ENCODE data around the gene HDAC7.
A peak's percentile ranks its signal among the peaks of the same experiment; 100 is the strongest.
"Not testable (repeated sequence)": the region's sequence is repeated elsewhere in the genome, so short reads cannot be mapped to it uniquely, and the experiment has no call there.

HDAC7 gene

DNA sequence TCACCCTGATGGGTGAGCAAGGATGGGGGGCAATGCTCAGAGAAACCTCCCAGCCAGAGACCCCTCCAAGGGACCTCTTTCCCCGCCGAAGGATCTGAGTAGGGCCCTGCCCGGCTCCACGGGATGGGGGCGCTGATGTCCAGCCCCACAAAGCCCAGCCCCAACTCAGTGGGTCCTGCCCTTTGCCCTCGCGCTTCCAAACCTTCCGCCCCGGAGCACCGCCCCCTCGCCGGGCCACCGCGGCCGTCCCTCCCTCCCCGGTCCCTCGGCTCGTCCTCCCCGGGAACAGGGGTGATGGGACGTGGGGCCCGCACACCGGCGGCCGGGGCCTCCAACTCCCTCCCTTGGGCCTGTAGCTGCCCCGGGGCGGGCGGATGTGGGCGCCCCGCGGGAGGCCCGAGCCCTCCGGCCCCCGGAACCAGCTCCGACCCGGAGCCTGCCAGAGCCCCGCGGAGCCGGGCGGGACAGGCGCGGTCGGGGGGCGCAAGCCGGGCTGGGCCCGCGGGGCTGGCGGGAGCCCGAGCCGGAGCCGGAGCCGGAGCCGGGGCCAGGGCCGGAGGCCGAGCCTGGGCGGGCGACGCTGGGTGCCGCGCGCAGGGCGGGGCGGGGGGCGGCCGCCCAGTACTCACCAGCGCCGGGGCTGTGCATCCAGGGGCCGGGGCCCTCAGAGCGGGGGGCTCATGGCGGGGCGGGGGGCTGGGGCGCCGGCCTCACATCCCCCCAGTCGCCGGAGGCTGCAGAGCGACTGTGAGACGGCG lies 386 bp downstream of the HDAC7 start:
- Histone ChIP-seq H3K9me3 (ENCODE audit: control insufficient read depth, insufficient read depth, low read length) (no peaks in the 10 kb centered on the region), H3K27me3 (ENCODE audit: control insufficient read depth, insufficient read depth, low read length) (no peaks in the 10 kb centered on the region), H3K4me3 (ENCODE audit: low read length) (peak overlapping the region; percentile 51), H3K27ac (ENCODE audit: low read length) (no peak overlapping the region), H3K36me3 (ENCODE audit: control insufficient read depth, insufficient read depth, low read length) (no peaks in the 10 kb centered on the region), H3K4me1 (ENCODE audit: control insufficient read depth, insufficient read depth, low read length) (peaks cover 27% of the 10 kb centered on the region)
- no peak for DNase-seq (ENCODE audit: low read depth, low spot score)
- no CpG with 5 or more reads among the region's 77 CpGs for WGBS (ENCODE audit: insufficient coverage, insufficient read length)

DNA sequence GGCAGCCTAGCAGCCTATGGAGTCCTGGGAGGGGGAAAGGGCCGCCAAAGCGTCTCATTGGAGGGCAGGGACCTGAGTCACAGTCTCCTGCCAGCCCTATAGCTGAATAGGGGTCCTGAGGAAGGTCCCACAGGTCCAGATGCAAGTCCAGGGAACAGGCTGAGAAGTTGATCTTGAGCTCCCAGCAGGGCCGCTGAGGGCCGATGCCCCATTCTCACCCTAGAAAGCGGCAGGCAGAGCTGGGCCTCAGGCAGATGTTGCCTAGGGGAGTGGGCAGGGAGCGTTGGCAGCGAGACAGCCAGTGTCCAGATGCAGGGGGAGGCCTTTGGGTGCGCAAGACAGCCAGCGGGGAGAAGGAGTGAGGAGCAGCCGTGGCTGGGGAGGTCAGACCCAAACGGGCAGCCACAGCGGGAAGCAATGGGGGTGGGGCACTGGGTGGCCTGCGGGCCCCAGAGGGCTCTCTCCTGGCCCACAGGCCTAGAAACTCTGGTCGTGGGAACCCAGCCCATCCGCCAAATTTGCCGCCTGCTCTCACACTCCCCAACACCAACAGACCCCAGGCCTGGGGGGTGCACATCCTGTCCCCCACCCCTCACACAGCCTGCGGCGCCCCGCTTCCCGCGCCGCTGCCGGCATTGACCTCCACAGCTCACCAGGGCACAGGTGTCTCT lies 1.1 kb downstream of the HDAC7 start:
- H3K9me3 ChIP-seq (ENCODE audit: control insufficient read depth, insufficient read depth, low read length) = no peaks in the 10 kb centered on the region
- peaks cover 30% of the 10 kb centered on the region for H3K4me1 ChIP-seq (ENCODE audit: control insufficient read depth, insufficient read depth, low read length)
- H3K4me3 ChIP-seq (ENCODE audit: low read length) = peak overlapping the region; percentile 51; the same call in 1 of the 2 replicates
- no peak overlapping the region for H3K27ac ChIP-seq (ENCODE audit: low read length)
- no peaks in the 10 kb centered on the region for H3K36me3 ChIP-seq (ENCODE audit: control insufficient read depth, insufficient read depth, low read length)
- H3K27me3 ChIP-seq (ENCODE audit: control insufficient read depth, insufficient read depth, low read length) = no peaks in the 10 kb centered on the region
- no peak for DNase-seq (ENCODE audit: low read depth, low spot score)
- no CpG with 5 or more reads among the region's 23 CpGs for WGBS (ENCODE audit: insufficient coverage, insufficient read length)

DNA sequence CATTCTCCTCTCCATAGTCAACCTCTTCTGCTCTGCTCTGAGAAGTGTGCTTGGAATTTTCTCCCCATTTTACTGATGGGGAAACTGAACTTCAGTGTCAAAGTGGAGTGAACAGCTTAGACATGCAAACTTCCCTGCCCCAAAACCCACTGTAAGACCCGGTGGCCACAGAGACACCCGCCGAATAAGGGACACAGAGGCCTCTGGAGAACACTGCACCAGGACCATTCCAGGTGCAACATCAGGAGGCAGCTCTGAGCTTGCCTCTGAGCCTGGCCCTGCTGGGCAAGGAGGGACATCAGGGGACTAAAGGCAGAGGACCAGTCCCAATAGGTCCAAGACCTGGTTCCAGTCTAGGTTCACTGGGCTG lies 1.7 kb downstream of the HDAC7 start:
- no peak overlapping the region for H3K27ac ChIP-seq (ENCODE audit: low read length)
- no peaks in the 10 kb centered on the region for H3K27me3 ChIP-seq (ENCODE audit: control insufficient read depth, insufficient read depth, low read length)
- no peak overlapping the region for H3K4me3 ChIP-seq (ENCODE audit: low read length)
- no peaks in the 10 kb centered on the region for H3K9me3 ChIP-seq (ENCODE audit: control insufficient read depth, insufficient read depth, low read length)
- WGBS (ENCODE audit: insufficient coverage, insufficient read length) = no CpG with 5 or more reads among the region's 3 CpGs
- DNase-seq (ENCODE audit: low read depth, low spot score) = no peak
- peaks cover 32% of the 10 kb centered on the region for H3K4me1 ChIP-seq (ENCODE audit: control insufficient read depth, insufficient read depth, low read length)
- H3K36me3 ChIP-seq (ENCODE audit: control insufficient read depth, insufficient read depth, low read length) = no peaks in the 10 kb centered on the region

DNA sequence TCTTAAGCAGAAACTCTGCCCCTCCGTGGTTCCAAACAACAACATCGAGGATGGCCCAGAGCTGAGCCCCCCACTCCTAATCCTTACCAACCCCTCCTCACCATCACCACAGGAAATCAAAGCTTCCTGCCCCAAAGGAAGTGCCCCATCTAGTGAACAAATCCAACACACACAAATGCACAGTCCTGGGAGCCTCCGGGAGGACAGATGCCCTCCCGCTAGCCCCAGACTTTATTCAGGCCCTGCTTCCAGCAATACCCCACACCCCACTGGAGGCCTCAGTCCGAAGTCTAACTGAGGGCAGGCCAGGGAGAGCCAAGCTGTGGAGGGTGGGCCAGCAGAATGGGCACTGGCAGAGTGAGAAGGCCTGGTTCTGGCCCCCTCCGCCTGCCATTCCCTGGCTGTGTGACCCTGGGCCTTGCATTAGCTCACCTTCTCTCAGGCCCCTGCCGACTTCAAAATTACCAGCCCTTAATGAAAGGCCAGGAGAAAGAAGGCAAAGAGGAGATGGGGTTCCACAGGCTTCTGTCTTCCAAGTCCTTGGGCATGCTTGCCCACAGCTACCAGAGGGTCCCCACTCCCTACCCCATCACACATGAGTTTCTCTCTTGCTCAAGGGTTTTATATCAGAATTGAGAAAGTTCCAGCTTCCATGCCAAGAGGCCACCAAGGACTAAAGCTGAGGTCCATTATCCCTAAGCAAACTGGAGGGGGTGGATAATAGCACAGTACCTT lies 2.3 kb downstream of the HDAC7 start:
- Histone ChIP-seq H3K9me3 (ENCODE audit: control insufficient read depth, insufficient read depth, low read length) (no peaks in the 10 kb centered on the region), H3K4me3 (ENCODE audit: low read length) (no peak overlapping the region), H3K4me1 (ENCODE audit: control insufficient read depth, insufficient read depth, low read length) (peaks cover 33% of the 10 kb centered on the region), H3K27ac (ENCODE audit: low read length) (no peak overlapping the region), H3K27me3 (ENCODE audit: control insufficient read depth, insufficient read depth, low read length) (no peaks in the 10 kb centered on the region), H3K36me3 (ENCODE audit: control insufficient read depth, insufficient read depth, low read length) (no peaks in the 10 kb centered on the region)
- no CpG with 5 or more reads among the region's 7 CpGs for WGBS (ENCODE audit: insufficient coverage, insufficient read length)
- DNase-seq (ENCODE audit: low read depth, low spot score) = no peak

DNA sequence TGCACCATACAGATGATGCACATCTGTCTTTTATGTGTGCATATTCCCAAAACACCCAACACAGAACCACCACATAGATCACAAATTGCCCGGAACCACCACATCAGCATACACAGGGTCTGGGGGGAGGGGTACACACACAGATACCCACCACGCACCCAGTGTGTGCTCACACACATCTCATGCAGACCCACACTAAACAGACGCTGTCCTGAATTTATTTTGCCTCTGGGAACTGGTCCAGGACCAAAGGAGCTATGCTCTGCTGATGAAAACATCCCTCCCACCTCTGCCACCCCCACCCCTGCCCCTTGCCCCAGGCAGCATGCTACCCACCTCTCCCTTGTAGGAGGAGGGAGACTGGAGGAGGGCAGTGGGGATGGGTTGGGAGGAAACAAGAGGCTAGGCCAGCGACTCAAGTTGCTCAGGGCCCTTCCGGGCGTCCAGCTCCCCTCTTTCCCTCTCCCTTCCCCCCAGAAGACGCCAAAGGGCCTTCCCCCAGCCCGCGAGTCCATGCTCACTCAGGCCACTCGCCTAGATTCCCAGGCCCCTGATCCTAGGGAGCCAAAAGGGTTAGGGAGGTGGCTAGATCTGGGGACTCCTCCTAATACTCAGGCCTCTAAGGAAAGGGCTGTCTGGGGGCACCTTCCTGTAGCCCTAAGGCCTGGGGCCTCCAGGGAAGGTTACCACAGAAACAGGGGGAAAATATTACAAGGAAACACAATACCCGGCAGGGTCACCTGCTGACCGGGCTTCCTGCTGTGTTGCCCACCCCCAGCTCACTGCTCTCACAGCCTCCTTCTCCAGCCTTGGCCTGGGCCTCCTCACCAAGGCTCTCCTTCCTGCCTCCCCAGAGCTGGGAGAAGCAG lies 3.1 kb downstream of the HDAC7 start:
- no peaks in the 10 kb centered on the region for H3K27me3 ChIP-seq (ENCODE audit: control insufficient read depth, insufficient read depth, low read length)
- no CpG with 5 or more reads among the region's 12 CpGs for WGBS (ENCODE audit: insufficient coverage, insufficient read length)
- no peak overlapping the region for H3K4me3 ChIP-seq (ENCODE audit: low read length)
- H3K9me3 ChIP-seq (ENCODE audit: control insufficient read depth, insufficient read depth, low read length) = no peaks in the 10 kb centered on the region
- H3K4me1 ChIP-seq (ENCODE audit: control insufficient read depth, insufficient read depth, low read length) = peaks cover 35% of the 10 kb centered on the region
- no peaks in the 10 kb centered on the region for H3K36me3 ChIP-seq (ENCODE audit: control insufficient read depth, insufficient read depth, low read length)
- no peak overlapping the region for H3K27ac ChIP-seq (ENCODE audit: low read length)
- no peak for DNase-seq (ENCODE audit: low read depth, low spot score)

DNA sequence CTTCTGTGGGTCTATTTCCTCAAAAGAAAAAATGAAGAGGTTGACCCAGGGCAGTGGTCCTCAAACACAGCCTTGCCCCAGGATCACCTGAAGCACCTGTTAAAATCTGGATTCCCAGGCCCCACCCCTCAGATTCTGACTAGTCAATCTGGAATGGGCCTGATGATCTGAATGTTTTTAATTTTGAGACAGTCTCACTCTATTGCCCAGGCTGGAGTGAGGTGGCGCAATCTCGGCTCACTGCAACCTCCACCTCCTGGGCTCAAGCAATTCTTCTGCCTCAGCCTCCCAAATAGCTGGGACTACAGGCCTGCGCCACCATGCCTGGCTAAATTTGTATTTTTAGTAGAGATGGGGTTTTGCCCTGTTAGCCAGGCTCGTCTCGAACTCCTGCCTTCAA lies 4.3 kb downstream of the HDAC7 start:
- H3K27me3 ChIP-seq (ENCODE audit: control insufficient read depth, insufficient read depth, low read length); H3K9me3 ChIP-seq (ENCODE audit: control insufficient read depth, insufficient read depth, low read length); DNase-seq (ENCODE audit: low read depth, low spot score); H3K4me3 ChIP-seq (ENCODE audit: low read length); H3K27ac ChIP-seq (ENCODE audit: low read length); H3K36me3 ChIP-seq (ENCODE audit: control insufficient read depth, insufficient read depth, low read length): not testable (repeated sequence)
- H3K4me1 ChIP-seq (ENCODE audit: control insufficient read depth, insufficient read depth, low read length) = peaks cover 35% of the 10 kb centered on the region
- WGBS (ENCODE audit: insufficient coverage, insufficient read length) = no CpG with 5 or more reads among the region's 5 CpGs

DNA sequence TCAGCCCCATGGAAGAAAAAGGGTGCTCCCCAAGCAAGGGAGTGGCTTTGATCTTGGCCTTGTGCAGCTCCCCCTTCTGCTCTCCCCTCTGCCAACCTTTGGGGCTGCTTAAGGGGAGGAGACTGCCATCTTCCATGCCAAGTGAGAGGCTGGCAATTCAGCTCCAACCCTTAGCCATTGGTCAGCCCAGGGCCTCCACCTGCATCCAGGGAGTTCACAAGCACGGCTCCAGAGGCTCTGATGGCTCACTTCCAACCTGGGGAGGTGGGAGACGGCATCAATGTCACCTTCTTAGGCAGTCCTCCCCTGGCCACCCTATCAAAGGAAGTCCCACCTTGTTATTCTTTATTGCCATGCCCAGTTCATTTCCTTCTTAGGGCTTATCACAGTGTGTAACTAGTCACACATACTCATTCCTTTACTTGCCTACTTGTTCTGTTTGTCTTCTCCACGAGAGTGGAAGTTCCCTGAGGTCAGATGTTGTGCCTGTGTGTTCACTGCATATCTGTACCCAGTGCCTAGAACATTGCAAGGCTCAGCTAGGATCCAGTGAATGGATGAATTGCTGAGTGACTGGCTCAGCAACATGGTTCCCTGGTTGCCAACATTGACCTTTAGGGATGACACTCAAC lies 5.0 kb downstream of the HDAC7 start:
- peaks cover 37% of the 10 kb centered on the region for H3K4me1 ChIP-seq (ENCODE audit: control insufficient read depth, insufficient read depth, low read length)
- H3K9me3 ChIP-seq (ENCODE audit: control insufficient read depth, insufficient read depth, low read length) = no peaks in the 10 kb centered on the region
- H3K27ac ChIP-seq (ENCODE audit: low read length) = no peak overlapping the region
- DNase-seq (ENCODE audit: low read depth, low spot score) = no peak
- H3K27me3 ChIP-seq (ENCODE audit: control insufficient read depth, insufficient read depth, low read length) = no peaks in the 10 kb centered on the region
- no peaks in the 10 kb centered on the region for H3K36me3 ChIP-seq (ENCODE audit: control insufficient read depth, insufficient read depth, low read length)
- H3K4me3 ChIP-seq (ENCODE audit: low read length) = no peak overlapping the region
- no CpG with 5 or more reads among the region's 3 CpGs for WGBS (ENCODE audit: insufficient coverage, insufficient read length)

DNA sequence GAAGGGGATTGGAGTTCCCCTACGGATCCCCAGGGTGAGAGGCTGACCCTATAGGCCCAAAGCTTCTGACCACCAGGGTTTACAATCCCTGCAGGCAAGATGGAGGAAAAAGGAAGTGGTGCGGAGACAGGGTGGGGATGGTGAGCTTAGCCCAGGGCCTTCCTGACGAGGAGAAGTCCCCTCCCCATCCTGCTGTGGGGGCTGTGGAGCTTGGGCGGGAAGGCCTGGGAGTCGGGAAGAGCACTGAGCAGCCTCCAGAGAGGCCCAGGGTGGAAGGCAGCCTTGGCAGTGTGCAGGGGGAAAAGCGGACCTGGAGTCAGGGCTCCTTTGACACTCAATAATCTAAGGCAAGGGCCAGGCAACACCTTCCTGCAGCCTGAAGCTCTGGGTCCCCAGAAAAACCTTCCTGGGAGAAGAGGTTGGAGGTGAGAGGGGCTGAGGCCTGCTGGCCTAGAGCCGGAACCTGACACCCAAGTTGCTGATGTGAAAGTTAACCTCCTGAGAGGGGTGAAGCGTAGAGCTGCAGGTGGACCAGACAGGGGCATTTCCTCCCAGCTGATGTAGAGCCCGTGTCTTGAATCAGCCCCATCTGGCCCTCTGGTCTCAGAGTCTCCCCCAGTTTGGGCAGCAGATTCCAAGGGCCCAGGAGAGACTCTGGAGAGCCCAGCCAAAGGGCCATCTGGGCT lies 6.0 kb downstream of the HDAC7 start:
- Histone ChIP-seq H3K4me3 (ENCODE audit: low read length) (no peak overlapping the region), H3K27ac (ENCODE audit: low read length) (no peak overlapping the region), H3K4me1 (ENCODE audit: control insufficient read depth, insufficient read depth, low read length) (peaks cover 39% of the 10 kb centered on the region), H3K9me3 (ENCODE audit: control insufficient read depth, insufficient read depth, low read length) (no peaks in the 10 kb centered on the region), H3K36me3 (ENCODE audit: control insufficient read depth, insufficient read depth, low read length) (no peaks in the 10 kb centered on the region), H3K27me3 (ENCODE audit: control insufficient read depth, insufficient read depth, low read length) (no peaks in the 10 kb centered on the region)
- WGBS (ENCODE audit: insufficient coverage, insufficient read length) = no CpG with 5 or more reads among the region's 9 CpGs
- no peak for DNase-seq (ENCODE audit: low read depth, low spot score)

DNA sequence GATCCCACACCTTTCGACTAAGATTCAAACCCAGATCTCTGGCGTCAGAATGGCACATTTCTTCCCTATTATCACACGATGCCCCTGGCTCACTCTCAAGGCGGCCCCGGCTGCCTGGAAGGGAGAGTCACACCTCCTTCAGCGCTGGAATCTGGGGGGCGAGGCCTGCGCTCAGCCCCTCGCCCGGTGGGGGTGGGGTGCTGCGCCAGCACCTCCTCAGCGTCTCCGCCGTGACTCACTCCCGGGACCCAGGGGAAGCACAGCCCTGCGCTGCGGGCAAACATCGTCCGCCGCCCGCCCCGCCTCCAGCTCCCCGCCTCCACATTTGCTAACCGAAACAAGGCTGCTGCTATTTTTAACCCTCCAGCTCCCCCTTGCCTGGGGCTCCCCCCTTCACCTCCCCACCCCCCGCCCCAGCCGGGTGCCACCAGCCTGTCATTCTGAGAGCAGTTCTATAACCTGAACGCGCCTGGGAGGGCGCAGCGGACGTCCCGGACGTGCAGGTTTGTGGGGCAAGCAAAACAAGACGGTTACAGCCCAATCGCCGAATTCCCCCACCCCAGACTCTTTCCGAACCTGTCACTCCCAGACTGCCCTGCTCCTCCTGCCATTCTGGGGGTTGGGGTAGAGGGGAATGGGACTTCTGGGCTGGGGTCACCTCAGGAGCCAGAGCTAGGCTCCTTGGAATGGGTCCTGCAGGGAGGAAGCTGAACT lies 6.7 kb downstream of the HDAC7 start:
- DNase-seq (ENCODE audit: low read depth, low spot score) = no peak

More for the DNA sequence above, 6.7 kb downstream of the HDAC7 start:
- no peak overlapping the region for H3K27ac ChIP-seq (ENCODE audit: low read length)
- no peaks in the 10 kb centered on the region for H3K36me3 ChIP-seq (ENCODE audit: control insufficient read depth, insufficient read depth, low read length)
- H3K4me3 ChIP-seq (ENCODE audit: low read length) = no peak overlapping the region; the same call in 1 of the 2 replicates
- WGBS (ENCODE audit: insufficient coverage, insufficient read length) = no CpG with 5 or more reads among the region's 37 CpGs
- peaks cover 34% of the 10 kb centered on the region for H3K4me1 ChIP-seq (ENCODE audit: control insufficient read depth, insufficient read depth, low read length)
- no peaks in the 10 kb centered on the region for H3K27me3 ChIP-seq (ENCODE audit: control insufficient read depth, insufficient read depth, low read length)
- no peaks in the 10 kb centered on the region for H3K9me3 ChIP-seq (ENCODE audit: control insufficient read depth, insufficient read depth, low read length)
